Cardiac septum (tissue), 1 donor: ENCODE measurements around the gene SLC34A3. TPM values are rescaled to one million over a fixed set of nuclear protein-coding genes. Genes with fewer than 3 reads are reported as not detected.
A peak's percentile ranks its signal among the peaks of the same experiment; 100 is the strongest.

Experiments
- DNase-seq: peaks from one replicate; pipeline ENCODE4 v3.0.0-alpha.2; 2020; ENCODE audit warnings: low spot score
- intact Hi-C: fragments of 100-400 bp; cut with DNase I; formaldehyde crosslinking; loops from one replicate; pipeline ENCODE4 v1.14.0; 2022
- long read RNA-seq: library from polyadenylated mRNA; unstranded; transcript quantifications from one replicate; pipeline ENCODE4 v2.0.0, GENCODE V29; 2021
- total RNA-seq: library from RNA; stranded (reverse); fragmentation: NEBNext Ultra II Directional; extraction: Animal tissue kit (Norgen Biotek cat#: 25700); gene quantifications from one replicate; pipeline ENCODE4 v1.2.1, GENCODE V29; 2021
- donor health status: DM: no; HTN: no; CAD: no.

Gene SLC34A3
- total RNA-seq = not detected
- long read RNA-seq, partial matches to known transcripts = 0 of 4 reads
- long read RNA-seq, other reads (novel, unspliced or antisense) = 4 of 4 reads

GRCh38 chr9:137230705-137231371 lies at the start of gene SLC34A3:
SLC34A3 (plus strand) TSS chr9:137230901; CDS start chr9:137231703, 802 bp downstream.
- intact Hi-C loops = no loop called here

GRCh38 chr9:137181680-137182079 lies 49.0 kb upstream of the SLC34A3 start:
- intact Hi-C loops = no loop called here

More at GRCh38 chr9:137230705-137231371, at the start of gene SLC34A3:
- DNase-seq = no peak

GRCh38 chr9:137182836-137183235 lies 47.9 kb upstream of the SLC34A3 start:
- DNase-seq = no peak
- intact Hi-C loops = no loop called here

More at GRCh38 chr9:137181680-137182079, 49.0 kb upstream of the SLC34A3 start:
- no peak for DNase-seq

GRCh38 chr9:137183980-137184595 lies 46.6 kb upstream of the SLC34A3 start:
- intact Hi-C loops = no loop called here
- DNase-seq = no peak

GRCh38 chr9:137184881-137185660 lies 45.6 kb upstream of the SLC34A3 start:
- intact Hi-C loops = no loop called here

GRCh38 chr9:137185921-137186320 lies 44.8 kb upstream of the SLC34A3 start:
- intact Hi-C loops = no loop called here
- no peak for DNase-seq

More at GRCh38 chr9:137184881-137185660, 45.6 kb upstream of the SLC34A3 start:
- DNase-seq = no peak

- no peak for DNase-seq
- intact Hi-C loops = no loop called here
Observed at GRCh38 chr9:137186385-137186784, 44.3 kb upstream of the SLC34A3 start.

GRCh38 chr9:137187386-137187785 lies 43.3 kb upstream of the SLC34A3 start:
- intact Hi-C loops = no loop called here
- DNase-seq = no peak

- DNase-seq = no peak
- intact Hi-C loops = loop anchor here (2.0 kb wide), 2 partner anchors 17 to 35 kb away; partner anchors contain the start of genes NDOR1, RNF208 and TMEM203
Observed at GRCh38 chr9:137188086-137188489, 42.6 kb upstream of the SLC34A3 start.

GRCh38 chr9:137188490-137189296 lies 42.0 kb upstream of the SLC34A3 start, which contains the start of the genes ANAPC2 and SSNA1:
ANAPC2 (minus strand) TSS chr9:137188560; CDS start chr9:137188532, 28 bp downstream.
SSNA1 (plus strand) TSS chr9:137188676; CDS start chr9:137188727, 51 bp downstream.
- peak; percentile 95 for DNase-seq
- intact Hi-C loops = loop anchor here (2.0 kb wide), 2 partner anchors 16 to 34 kb away; partner anchors contain the start of genes NDOR1, RNF208 and TMEM203

- intact Hi-C loops = loop anchor here (2.0 kb wide), 2 partner anchors 15 to 33 kb away; partner anchors contain the start of genes NDOR1, RNF208 and TMEM203
- DNase-seq = no peak
Observed at GRCh38 chr9:137189297-137190295, 41.1 kb upstream of the SLC34A3 start.

GRCh38 chr9:137190315-137190856 lies 40.3 kb upstream of the SLC34A3 start:
- intact Hi-C loops = no loop called here
- DNase-seq = no peak

- intact Hi-C loops = no loop called here
- no peak for DNase-seq
Observed at GRCh38 chr9:137191245-137191644, 39.5 kb upstream of the SLC34A3 start.

GRCh38 chr9:137191691-137192447 lies 38.8 kb upstream of the SLC34A3 start:
- intact Hi-C loops = no loop called here

GRCh38 chr9:137192448-137192780 lies 38.3 kb upstream of the SLC34A3 start:
- intact Hi-C loops = no loop called here
- no peak for DNase-seq

More at GRCh38 chr9:137191691-137192447, 38.8 kb upstream of the SLC34A3 start:
- no peak for DNase-seq

GRCh38 chr9:137192859-137193258 lies 37.8 kb upstream of the SLC34A3 start:
- intact Hi-C loops = no loop called here

GRCh38 chr9:137193771-137194170 lies 36.9 kb upstream of the SLC34A3 start:
- intact Hi-C loops = no loop called here
- DNase-seq = no peak

More at GRCh38 chr9:137192859-137193258, 37.8 kb upstream of the SLC34A3 start:
- DNase-seq = no peak
